Lower leg skin (tissue), 4 donors: ENCODE results near the gene GPSM3. TPM values are rescaled to one million over a fixed set of nuclear protein-coding genes. Genes with fewer than 3 reads are reported as not detected.
"Not testable (repeated sequence)": the region's sequence is repeated elsewhere in the genome, so short reads cannot be mapped to it uniquely, and the experiment has no call there.

Experiments
- DNase-seq, 2 donors: peaks; one replicate each; pipeline ENCODE4 v3.0.0-alpha.2; 2019; ENCODE audit warnings: low spot score in 2 of 2
- H3K4me3 ChIP-seq: fragments of 200-600 bp; sonication (generic); 2 replicates; pipeline ENCODE4 v1.5.1; 2017; ENCODE audit warnings: mild to moderate bottlenecking, low read depth; ENCODE audit not compliant: poor library complexity, severe bottlenecking
- POLR2A ChIP-seq, 2 donors: fragments of 450-650 bp; IDR thresholded peaks; one replicate each; pipeline ENCODE4 v1.6.1; 2016 to 2017; ENCODE audit warnings: antibody characterized with exemption in 2 of 2, mild to moderate bottlenecking in 1 of 2, moderate library complexity in 1 of 2
- WGBS, 2 donors: methylation state at CpG; one replicate each; pipeline ENCODE4 v1.1.5; 2018; 5-methylcytosine and 5-hydroxymethylcytosine counted together
- intact Hi-C: fragments of 100-400 bp; cut with DNase I; formaldehyde crosslinking; loops from one replicate; pipeline ENCODE4 v1.15.0; 2023; ENCODE audit warnings: low total_unique reads
- total RNA-seq, 4 donors: library from RNA; depleted of rRNA; stranded (reverse); fragments of >200 nt; gene quantifications; one replicate each; pipeline ENCODE4 v1.1.0, GENCODE V29; 2016
- TF ChIP-seq, protein P1 (sequence below), 3 donors: fragments of 450-650 bp; IDR thresholded peaks; one replicate each; pipeline ENCODE4 v1.5.1; 2016; ENCODE audit warnings: antibody characterized with exemption in 3 of 3, mild to moderate bottlenecking in 3 of 3, moderate library complexity in 2 of 3

GPSM3 gene
- total RNA-seq, 4 donors from 2014 or later = 0.69 to 7.5 (median 4.3) TPM

DNA sequence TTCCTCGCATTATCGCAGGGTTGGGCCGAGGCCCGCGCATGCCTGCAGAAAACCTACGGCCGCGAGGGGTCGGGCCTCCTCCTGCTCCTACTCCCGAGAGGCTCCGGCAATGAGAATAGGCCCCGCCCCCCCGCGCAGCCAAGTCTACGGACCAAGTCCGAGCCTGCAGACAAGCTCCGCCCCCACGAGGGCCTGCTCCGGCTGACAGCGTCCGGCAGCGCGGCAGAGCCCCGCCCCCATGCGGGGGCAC, 3.1 kb upstream of the GPSM3 start:
- no peak for TF ChIP-seq POLR2A (IDR thresholded peaks at IDR 0.05)
- TF ChIP-seq, protein P1, sequence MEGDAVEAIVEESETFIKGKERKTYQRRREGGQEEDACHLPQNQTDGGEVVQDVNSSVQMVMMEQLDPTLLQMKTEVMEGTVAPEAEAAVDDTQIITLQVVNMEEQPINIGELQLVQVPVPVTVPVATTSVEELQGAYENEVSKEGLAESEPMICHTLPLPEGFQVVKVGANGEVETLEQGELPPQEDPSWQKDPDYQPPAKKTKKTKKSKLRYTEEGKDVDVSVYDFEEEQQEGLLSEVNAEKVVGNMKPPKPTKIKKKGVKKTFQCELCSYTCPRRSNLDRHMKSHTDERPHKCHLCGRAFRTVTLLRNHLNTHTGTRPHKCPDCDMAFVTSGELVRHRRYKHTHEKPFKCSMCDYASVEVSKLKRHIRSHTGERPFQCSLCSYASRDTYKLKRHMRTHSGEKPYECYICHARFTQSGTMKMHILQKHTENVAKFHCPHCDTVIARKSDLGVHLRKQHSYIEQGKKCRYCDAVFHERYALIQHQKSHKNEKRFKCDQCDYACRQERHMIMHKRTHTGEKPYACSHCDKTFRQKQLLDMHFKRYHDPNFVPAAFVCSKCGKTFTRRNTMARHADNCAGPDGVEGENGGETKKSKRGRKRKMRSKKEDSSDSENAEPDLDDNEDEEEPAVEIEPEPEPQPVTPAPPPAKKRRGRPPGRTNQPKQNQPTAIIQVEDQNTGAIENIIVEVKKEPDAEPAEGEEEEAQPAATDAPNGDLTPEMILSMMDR (IDR thresholded peaks at IDR 0.05) = no peak
- no peak overlapping the region for H3K4me3 ChIP-seq
- intact Hi-C loops = loop anchor here (10.0 kb wide), 1 partner anchor 71 kb away; the partner anchor contains the start of gene ATF6B
- peak; percentile 100 for DNase-seq
- 0 to 1% methylated on average over 4 to 17 of the region's 25 CpGs for WGBS, 2 donors

DNA sequence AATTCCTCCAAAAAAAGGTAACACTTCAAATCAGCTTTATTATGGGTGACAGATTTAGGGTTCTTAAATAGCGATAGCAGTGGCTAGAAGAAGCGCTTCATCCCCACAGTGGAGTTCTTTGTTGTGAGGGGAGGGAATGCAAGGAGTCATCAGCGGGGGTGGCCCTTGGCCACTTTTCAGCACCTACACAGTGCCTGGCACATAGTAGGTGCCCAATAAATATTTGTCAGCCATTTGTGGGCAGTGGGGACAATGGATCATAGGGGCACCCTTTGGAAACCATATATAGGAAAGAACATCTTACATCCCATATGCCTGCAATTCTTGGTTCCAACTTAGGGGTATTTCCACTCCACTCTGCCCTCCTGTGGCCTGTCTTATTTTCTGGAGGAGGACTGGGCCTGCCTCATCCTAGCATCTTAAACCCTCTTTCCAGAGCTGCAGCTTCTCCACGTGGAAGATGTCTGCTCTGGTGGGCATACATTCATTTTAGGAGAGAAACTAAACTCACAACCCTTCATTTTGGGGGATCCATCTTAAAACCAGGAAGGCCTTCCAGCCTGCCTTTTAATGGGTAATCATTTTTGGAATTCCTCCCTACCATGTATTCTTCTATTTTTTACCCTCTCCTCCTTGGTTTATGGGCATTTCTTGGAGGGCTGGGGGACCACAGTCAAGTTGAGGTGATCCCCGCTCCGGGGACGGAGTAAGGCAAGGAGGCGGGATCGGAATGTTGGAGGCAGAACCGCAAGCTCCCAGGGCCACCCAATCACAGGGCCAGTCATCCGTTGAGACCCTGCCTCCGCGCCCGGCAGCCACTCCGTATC, 2.6 kb upstream of the GPSM3 start:
- intact Hi-C loops = loop anchor here (10.0 kb wide), 1 partner anchor 70 kb away; the partner anchor contains the start of gene ATF6B
- DNase-seq = no peak
- TF ChIP-seq POLR2A (IDR thresholded peaks at IDR 0.05) = peak in 1 of 2 donors; percentile 45
- TF ChIP-seq, protein P1 (IDR thresholded peaks at IDR 0.05) = peak in 1 of 3 donors; percentile 63
- no peak overlapping the region for H3K4me3 ChIP-seq
- 15 to 18% methylated on average over 14 to 15 of the region's 15 CpGs for WGBS, 2 donors

DNA sequence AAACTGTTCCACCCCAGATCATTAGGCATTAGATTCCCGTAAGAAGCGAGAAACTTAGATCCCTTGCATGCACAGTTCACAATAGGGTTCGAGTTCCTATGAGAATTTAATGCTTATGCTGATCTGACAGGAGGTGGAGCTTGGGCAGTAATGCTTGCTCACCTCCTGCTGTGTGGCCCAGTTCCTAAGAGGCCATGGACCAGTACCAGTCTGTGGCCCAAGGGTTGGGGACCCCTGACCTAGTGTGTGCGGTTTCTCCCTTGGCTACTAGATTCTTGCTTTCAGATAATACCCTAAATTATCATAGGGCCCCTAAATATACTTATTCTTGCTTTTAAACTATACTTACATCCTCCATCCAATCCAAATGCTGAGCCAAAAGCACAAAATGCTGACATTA, 1.9 kb upstream of the GPSM3 start:
- H3K4me3 ChIP-seq = no peak overlapping the region
- intact Hi-C loops = loop anchor here (10.0 kb wide), 1 partner anchor 70 kb away; the partner anchor contains the start of gene ATF6B
- TF ChIP-seq POLR2A (IDR thresholded peaks at IDR 0.05) = no peak
- no peak for DNase-seq
- 96 to 98% methylated on average over 4 of the region's 4 CpGs for WGBS, 2 donors

DNA sequence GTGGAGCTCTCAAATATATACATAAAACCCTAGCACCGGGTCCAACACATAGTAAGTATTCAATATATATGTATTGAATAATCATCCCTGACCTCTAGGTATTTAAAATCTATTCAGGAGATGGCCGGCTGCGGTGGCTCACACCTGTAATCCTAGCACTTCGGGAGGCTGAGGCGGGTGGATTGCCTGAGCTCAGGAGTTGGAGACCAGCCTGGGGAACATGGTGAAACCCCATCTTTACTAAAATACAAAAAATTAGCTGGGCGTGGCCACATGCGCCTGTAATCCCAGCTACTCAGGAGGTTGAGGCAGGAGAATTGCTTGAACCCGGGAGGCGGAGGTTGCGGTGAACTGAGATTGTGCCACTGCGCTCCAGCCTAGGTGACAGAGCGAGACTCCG, 653 bp upstream of the GPSM3 start:
- not testable (repeated sequence) for DNase-seq, H3K4me3 ChIP-seq
- intact Hi-C loops = loop anchor here (10.0 kb wide), 1 partner anchor 68 kb away; the partner anchor contains the start of gene ATF6B
- WGBS, 2 donors = 75 to 76% methylated on average over 13 of the region's 13 CpGs

DNA sequence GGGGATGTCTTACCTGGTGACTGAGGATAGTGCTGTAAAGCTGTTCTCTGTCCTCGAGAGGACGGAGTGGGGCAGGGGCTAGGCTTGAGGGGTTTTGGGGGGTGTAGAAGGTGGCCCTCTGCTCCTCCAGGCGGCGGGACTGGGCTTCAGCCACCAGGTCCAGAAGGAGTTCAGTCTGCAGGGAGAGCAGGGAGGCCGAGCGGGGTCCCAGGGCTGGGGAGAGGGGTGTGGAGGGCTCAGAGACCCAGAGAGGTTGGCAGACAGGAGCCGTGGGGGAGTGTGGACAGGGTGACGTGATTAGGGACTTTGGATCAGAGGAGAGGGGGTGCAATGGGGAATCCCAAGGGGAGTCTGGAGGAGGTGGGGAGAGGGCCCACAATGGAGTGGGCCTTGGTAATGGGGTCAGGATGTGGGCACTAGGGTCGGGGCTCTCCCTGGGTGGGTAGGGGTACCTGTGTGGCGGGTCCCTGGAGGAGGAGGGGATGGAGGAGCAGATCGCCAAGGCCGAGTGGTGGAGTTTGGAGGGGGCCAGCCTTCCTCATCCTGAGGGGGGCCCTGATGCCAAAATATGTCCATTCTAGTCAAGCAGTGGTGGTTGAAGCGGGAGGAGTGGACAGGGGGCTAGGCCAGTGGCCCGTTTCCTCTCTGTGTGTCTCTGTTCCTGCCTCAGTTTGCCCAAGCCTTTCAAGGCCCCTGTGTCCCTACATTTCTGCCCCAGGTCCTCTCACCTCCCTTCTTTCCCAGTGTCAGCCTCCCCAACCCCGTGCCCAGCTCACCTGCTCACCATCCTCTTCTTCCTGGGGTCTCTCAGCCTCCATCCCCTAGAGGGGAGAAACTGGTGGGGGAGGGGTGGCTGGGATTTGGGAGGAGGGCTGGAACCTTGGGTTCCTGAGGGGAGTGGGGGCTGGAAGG, 491 bp downstream of the GPSM3 start:
- DNase-seq = no peak
- no peak overlapping the region for H3K4me3 ChIP-seq
- TF ChIP-seq, protein P1 (IDR thresholded peaks at IDR 0.05) = no peak
- TF ChIP-seq POLR2A (IDR thresholded peaks at IDR 0.05) = no peak
- WGBS, 2 donors = 68 to 71% methylated on average over 15 of the region's 15 CpGs
- intact Hi-C loops = loop anchor here (10.0 kb wide), 1 partner anchor 67 kb away; the partner anchor contains the start of gene ATF6B

DNA sequence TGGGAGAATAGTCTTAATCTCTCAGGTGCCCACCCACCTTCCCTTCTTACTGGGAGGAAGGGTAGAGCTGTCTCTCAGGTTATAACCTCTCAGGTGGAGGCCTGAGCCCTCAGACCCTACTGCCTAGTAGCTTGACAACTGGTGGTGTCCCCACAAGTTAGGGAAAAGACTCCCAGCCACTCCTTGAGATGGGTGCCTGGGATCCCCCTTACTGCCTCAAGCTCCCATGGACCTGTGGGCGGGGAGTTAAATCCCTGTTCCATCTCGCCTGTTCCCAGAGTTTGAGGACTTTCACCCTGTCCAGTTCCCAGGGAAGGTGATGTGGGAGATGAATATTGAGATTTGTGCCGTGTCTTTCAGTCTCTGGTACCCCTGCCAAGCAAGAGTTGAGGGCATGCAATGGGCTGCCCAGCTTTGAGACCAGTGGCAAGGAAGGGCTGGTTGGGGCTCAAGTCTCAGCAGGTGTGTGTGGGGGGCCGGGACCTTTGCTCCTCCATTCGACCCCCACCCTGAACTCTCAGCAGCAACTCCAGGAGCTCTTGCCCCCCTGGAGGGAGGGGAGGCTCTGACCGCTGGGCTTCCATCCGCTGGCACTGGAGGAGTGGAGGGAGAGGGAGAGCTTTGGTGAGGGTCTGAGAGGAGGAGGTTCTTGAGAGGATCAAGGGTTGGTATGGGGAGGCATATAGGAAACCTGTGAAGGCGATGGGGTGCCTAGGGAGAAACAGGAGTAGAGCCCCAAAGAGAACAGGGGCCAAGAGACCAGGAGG, 1.3 kb downstream of the GPSM3 start:
- H3K4me3 ChIP-seq = no peak overlapping the region
- intact Hi-C loops = loop anchor here (10.0 kb wide), 1 partner anchor 66 kb away; the partner anchor contains the start of gene ATF6B
- no peak for DNase-seq
- 70 to 81% methylated on average over 8 of the region's 8 CpGs for WGBS, 2 donors
- no peak for TF ChIP-seq POLR2A (IDR thresholded peaks at IDR 0.05)
- TF ChIP-seq, protein P1 (IDR thresholded peaks at IDR 0.05) = no peak
